Immature natural killer cell (primary cell): Measurements from ENCODE around the gene TAOK1. TPM values are rescaled to one million over a fixed set of nuclear protein-coding genes. Genes with fewer than 3 reads are reported as not detected.
"Not testable (repeated sequence)": the region's sequence is repeated elsewhere in the genome, so short reads cannot be mapped to it uniquely, and the experiment has no call there.

Experiments used
- DNase-seq, 3 donors: peaks; one replicate each; pipeline ENCODE4 v3.0.0; 2022; ENCODE audit warnings: mixed read lengths in 1 of 3
- H3K27ac Mint-ChIP-seq, 6 donors: one replicate each; pipeline ENCODE4 v1.8.0; 2020; ENCODE audit warnings: mixed read lengths in 6 of 6, mild to moderate bottlenecking in 5 of 6, inconsistent platforms in 4 of 6, moderate library complexity in 3 of 6
- H3K27me3 Mint-ChIP-seq, 3 donors: one replicate each; pipeline ENCODE4 v1.8.0; 2020 to 2021; ENCODE audit warnings: low read depth in 3 of 3, mild to moderate bottlenecking in 3 of 3, mixed read lengths in 3 of 3, moderate library complexity in 3 of 3, inconsistent platforms in 1 of 3
- H3K36me3 Mint-ChIP-seq, 3 donors: one replicate each; pipeline ENCODE4 v1.8.0; 2020; ENCODE audit warnings: mixed read lengths in 3 of 3, inconsistent platforms in 2 of 3, mild to moderate bottlenecking in 2 of 3
- H3K4me1 Mint-ChIP-seq, 2 donors: one replicate each; pipeline ENCODE4 v1.8.0; 2020; ENCODE audit warnings: inconsistent platforms in 2 of 2, mild to moderate bottlenecking in 2 of 2, mixed read lengths in 2 of 2, moderate library complexity in 1 of 2
- H3K4me3 Mint-ChIP-seq, 5 donors: one replicate each; pipeline ENCODE4 v1.8.0; 2020; ENCODE audit warnings: mild to moderate bottlenecking in 5 of 5, mixed read lengths in 5 of 5, inconsistent platforms in 3 of 5, moderate library complexity in 3 of 5
- H3K9me3 Mint-ChIP-seq, 6 donors: one replicate each; pipeline ENCODE4 v1.8.0; 2020; ENCODE audit warnings: mild to moderate bottlenecking in 6 of 6, mixed read lengths in 6 of 6, inconsistent platforms in 4 of 6, moderate library complexity in 3 of 6
- polyA plus RNA-seq, 3 donors: library from polyadenylated mRNA; unstranded; fragments of 300-500 nt; fragmentation: Illumina TruSeq; gene quantifications; one replicate each; pipeline ENCODE4 v1.2.3, GENCODE V29; 2021

TAOK1 gene
- polyA plus RNA-seq, 3 donors from 2014 or later, result 2.0 to 3.4 (median 2.2) TPM

- H3K36me3 Mint-ChIP-seq, result no peaks in the 10 kb centered on the region
- H3K4me3 Mint-ChIP-seq, result no peak overlapping the region
- H3K9me3 Mint-ChIP-seq, result no peaks in the 10 kb centered on the region
- DNase-seq, result no peak
- H3K27ac Mint-ChIP-seq, result no peak overlapping the region
- H3K4me1 Mint-ChIP-seq, result peaks cover 22 to 51% of the 10 kb centered on the region in 2 donors
- peaks cover 0 to 2% (median 0%) of the 10 kb centered on the region in 3 donors for H3K27me3 Mint-ChIP-seq
Measured at GRCh38 chr17:29434550-29434949, 44.4 kb downstream of the TAOK1 start.

DNA sequence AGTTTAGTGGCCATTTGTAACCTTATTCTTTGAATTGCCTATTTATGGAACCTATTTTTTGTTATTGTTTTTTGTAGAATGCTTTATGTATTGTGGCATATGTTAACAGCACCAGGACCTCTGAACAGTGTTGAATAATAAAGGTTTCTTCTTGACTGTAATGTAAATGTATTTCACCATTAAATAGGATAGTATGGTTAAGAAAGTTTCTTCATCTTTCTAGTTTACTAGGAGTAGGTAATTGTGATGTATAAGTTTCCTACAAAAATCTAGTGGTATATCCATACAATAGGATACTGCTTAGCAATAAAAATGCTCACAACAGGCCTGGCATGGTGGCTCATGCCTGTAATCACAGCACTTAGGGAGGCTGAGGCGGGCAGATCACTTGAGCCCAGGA lies 52.3 kb downstream of the TAOK1 start:
- no peak for DNase-seq
- Mint-ChIP-seq H3K4me1 (peaks cover 19 to 59% of the 10 kb centered on the region in 2 donors), H3K4me3 (no peak overlapping the region), H3K36me3 (no peaks in the 10 kb centered on the region), H3K27me3 (no peaks in the 10 kb centered on the region), H3K9me3 (no peaks in the 10 kb centered on the region), H3K27ac (peak overlapping the region in 1 of 6 donors; percentile 49)

DNA sequence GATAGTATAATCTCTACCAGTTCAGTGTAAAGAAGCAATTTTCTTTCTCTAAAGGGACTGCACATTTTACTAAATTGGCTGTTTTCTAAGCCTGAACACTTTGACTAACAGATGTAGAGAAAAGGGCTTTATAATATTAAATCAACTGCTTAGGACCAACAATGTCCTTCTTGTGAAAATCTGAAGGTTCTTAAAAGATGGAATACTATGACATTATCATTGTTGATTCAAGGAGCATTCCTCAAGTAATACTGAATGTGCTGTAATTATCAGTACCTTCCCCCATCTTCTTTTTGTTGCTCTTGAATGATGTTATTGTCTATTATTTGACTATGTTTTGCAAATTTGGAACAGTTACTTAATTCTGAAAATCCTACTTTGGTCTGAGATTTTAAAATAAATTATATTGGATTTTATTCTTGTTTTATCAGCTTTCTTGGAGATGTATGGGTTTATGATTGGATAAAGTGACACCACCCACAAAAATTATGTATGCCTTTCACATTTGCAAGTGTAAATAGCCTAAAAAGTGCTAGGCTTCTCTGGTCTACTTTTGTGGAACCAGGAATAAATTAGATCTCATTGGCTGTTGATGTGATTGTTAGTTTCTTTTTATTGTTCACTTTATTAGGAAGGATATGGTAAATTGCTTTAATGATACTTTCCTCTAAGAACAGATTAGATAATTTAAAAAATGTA lies 53.0 kb downstream of the TAOK1 start:
- Mint-ChIP-seq H3K36me3 (no peaks in the 10 kb centered on the region), H3K4me3 (no peak overlapping the region), H3K4me1 (peaks cover 23 to 65% of the 10 kb centered on the region in 2 donors), H3K27me3 (no peaks in the 10 kb centered on the region), H3K27ac (peak overlapping the region in 2 of 6 donors; percentile 5 to 8), H3K9me3 (no peaks in the 10 kb centered on the region)
- no peak for DNase-seq

DNA sequence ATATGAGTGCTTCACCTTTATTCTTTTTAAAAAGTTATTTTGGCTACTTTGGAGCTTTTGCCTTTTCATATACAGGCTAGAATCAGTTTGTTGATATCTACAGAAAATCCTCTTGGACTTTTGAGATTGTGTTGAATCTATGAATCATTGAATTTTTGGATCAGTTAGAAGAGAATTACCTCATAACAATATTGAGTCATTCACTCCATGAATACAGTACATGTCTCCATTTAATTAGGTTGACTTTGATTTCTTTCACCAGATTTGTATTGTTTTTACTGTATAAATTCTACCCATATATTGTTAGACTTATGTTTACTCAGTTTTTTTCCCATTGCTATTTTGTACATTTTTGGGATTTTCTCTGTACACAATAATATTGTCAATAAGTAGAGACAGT lies 54.4 kb downstream of the TAOK1 start:
- peak overlapping the region in 2 of 6 donors; percentile 13 to 29 for H3K27ac Mint-ChIP-seq

GRCh38 chr17:29445844-29446243 lies 55.7 kb downstream of the TAOK1 start:
- peak overlapping the region in 5 of 6 donors; percentile 3 to 81 (median 17) for H3K27ac Mint-ChIP-seq
- no peaks in the 10 kb centered on the region for H3K36me3 Mint-ChIP-seq
- DNase-seq, result no peak
- H3K4me3 Mint-ChIP-seq, result no peak overlapping the region
- no peaks in the 10 kb centered on the region for H3K27me3 Mint-ChIP-seq
- no peaks in the 10 kb centered on the region for H3K9me3 Mint-ChIP-seq
- peaks cover 32 to 77% of the 10 kb centered on the region in 2 donors for H3K4me1 Mint-ChIP-seq

More for the DNA sequence above, 54.4 kb downstream of the TAOK1 start:
- no peak overlapping the region for H3K4me3 Mint-ChIP-seq
- DNase-seq, result no peak
- H3K4me1 Mint-ChIP-seq, result peaks cover 28 to 74% of the 10 kb centered on the region in 2 donors
- H3K9me3 Mint-ChIP-seq, result no peaks in the 10 kb centered on the region
- H3K27me3 Mint-ChIP-seq, result no peaks in the 10 kb centered on the region
- H3K36me3 Mint-ChIP-seq, result no peaks in the 10 kb centered on the region

DNA sequence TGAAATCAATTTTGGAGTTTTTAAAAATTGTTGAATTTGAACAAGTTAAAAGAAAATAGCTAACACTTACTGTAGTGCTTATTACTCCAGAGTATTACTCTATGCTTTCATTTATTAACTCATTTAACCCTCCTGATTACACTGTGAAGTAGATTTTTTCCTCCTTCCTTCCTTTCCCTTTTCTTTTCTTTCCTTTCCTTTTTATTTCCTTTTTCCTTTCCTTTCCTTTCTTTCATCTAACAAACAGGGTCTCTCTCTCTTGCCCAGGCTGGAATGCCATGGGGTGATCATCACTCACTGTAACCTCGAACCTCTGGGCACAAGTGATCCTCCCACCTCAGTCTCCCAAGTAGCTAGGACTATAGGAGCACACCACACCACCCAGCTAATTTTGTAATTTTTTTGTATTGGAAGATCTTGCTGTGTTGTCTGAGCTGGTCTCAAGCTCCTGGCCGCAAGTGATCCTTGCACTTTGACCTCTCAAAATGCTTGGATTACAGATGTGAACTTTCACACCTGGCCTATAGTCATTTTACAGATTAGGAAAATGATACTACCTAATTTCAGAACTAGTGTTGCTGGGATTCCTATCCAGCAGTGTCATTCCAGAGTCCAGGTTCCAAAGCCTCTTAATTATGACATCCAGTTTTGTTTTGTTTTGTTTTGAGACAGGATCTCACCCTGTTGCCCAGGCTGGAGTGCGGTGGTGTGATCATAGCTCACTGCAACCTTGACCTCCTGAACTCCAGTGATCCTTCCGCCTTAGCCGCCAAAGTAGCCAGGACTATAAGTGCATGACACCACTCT lies 59.9 kb downstream of the TAOK1 start:
- H3K4me3 Mint-ChIP-seq, result peak overlapping the region in 1 of 5 donors; percentile 36
- H3K27me3 Mint-ChIP-seq, result no peaks in the 10 kb centered on the region
- peaks cover 31 to 51% of the 10 kb centered on the region in 2 donors for H3K4me1 Mint-ChIP-seq
- DNase-seq, result no peak
- H3K36me3 Mint-ChIP-seq, result peaks cover 7 to 20% (median 8%) of the 10 kb centered on the region in 3 donors
- peak overlapping the region in 4 of 6 donors; percentile 24 to 70 (median 60) for H3K27ac Mint-ChIP-seq
- H3K9me3 Mint-ChIP-seq, result peaks cover 0 to 2% (median 0%) of the 10 kb centered on the region in 6 donors

- Mint-ChIP-seq H3K27me3 (no peaks in the 10 kb centered on the region), H3K36me3 (peaks cover 7 to 26% (median 12%) of the 10 kb centered on the region in 3 donors), H3K27ac (peak overlapping the region; percentile 16 to 68 (median 56)), H3K4me1 (peaks cover 24 to 49% of the 10 kb centered on the region in 2 donors), H3K4me3 (no peak overlapping the region), H3K9me3 (peaks cover 0 to 2% (median 0%) of the 10 kb centered on the region in 6 donors)
- no peak for DNase-seq
Measured at GRCh38 chr17:29451121-29451742, 61.1 kb downstream of the TAOK1 start.

DNA sequence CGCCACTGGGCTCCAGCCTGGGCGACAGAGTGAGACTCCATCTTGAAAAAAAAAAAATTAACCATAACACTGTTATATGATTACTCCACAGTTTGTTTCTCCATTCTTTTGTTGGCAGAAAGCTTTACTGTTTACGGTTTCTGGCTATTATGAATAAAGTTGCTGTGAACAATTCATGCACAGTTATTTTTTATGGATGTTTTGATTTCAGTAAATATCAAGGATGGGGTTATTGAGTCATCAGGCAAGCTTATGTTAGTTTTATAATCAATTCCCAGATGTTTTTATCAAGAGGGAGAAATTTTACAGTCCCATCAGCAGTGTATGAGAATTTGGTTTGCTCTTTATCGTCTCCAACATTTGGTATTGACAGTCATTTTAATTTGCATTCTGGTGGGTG lies 67.9 kb downstream of the TAOK1 start:
- Mint-ChIP-seq H3K27me3 (no peaks in the 10 kb centered on the region), H3K9me3 (no peaks in the 10 kb centered on the region), H3K27ac (peak overlapping the region in 2 of 6 donors; percentile 7 to 43), H3K4me1 (peaks cover 24 to 59% of the 10 kb centered on the region in 2 donors), H3K4me3 (no peak overlapping the region), H3K36me3 (peaks cover 3 to 12% (median 7%) of the 10 kb centered on the region in 3 donors)
- no peak for DNase-seq

DNA sequence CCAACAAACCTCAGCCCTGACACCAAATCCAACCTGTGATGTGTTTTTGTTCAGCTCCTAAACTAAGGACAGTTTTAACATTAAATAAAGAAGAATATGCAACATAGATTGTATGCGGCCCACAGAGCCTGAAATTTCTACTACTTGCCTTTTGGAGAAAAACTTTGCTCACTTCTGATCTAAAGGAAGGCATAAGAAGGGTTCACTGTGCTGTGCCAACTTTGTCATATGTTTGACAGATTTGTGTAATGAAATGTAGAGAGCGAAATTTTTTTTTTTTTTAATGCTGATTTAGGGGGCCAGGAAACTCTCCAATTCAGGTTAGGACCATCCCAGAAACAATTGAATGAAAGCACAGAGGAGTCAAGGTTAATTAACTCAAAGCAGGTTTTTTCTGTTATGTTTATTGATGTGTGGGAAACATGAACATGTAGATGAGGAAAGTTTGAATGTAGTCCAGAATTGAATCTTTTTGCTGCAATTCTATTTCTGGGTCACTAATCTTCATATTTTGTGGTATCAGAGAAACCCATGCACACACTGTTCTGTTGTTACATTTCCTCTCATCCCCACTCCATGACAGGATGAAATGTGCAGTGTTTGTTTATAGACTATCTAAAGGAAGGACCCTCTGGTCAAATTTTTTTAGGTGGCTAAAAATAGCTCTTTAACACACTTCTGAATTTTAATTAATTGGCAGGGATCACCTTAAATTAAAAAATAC lies 71.5 kb downstream of the TAOK1 start:
- Mint-ChIP-seq H3K27ac (peak overlapping the region in 4 of 6 donors; percentile 35 to 70 (median 42)), H3K9me3 (no peaks in the 10 kb centered on the region), H3K4me1 (peaks cover 17 to 56% of the 10 kb centered on the region in 2 donors), H3K4me3 (no peak overlapping the region), H3K36me3 (peaks cover 0 to 5% (median 3%) of the 10 kb centered on the region in 3 donors), H3K27me3 (no peaks in the 10 kb centered on the region)
- no peak for DNase-seq

- Mint-ChIP-seq H3K27me3 (peaks cover 0 to 2% (median 0%) of the 10 kb centered on the region in 3 donors), H3K27ac (no peak overlapping the region), H3K4me1 (peaks cover 2 to 13% of the 10 kb centered on the region in 2 donors), H3K9me3 (no peaks in the 10 kb centered on the region), H3K4me3 (no peak overlapping the region), H3K36me3 (peaks cover 3 to 24% (median 6%) of the 10 kb centered on the region in 3 donors)
- no peak for DNase-seq
Measured at GRCh38 chr17:29469276-29469675, 79.1 kb downstream of the TAOK1 start.

DNA sequence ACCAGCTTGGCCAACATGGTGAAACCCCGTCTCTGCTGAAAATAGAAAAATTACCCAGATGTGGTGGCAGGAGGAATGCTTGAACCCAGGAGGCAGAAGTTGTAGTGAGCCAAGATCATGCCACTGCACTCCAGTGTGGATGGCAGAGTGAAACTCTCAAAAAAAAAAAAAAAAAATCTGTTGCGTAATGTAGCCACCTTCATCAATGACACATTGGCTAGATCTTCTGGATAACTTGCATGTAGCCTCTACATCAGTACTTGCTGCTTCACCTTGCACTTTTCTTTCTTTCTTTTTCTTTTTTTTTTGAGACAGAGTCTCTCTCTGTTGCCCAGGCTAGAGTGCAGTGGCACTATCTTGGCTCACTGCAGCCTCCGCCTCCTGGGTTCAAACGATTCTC lies 83.3 kb downstream of the TAOK1 start:
- not testable (repeated sequence) for H3K27ac Mint-ChIP-seq, H3K4me3 Mint-ChIP-seq, DNase-seq, H3K9me3 Mint-ChIP-seq, H3K27me3 Mint-ChIP-seq
- Mint-ChIP-seq H3K36me3 (peaks cover 4 to 22% (median 6%) of the 10 kb centered on the region in 3 donors), H3K4me1 (peaks cover 2 to 15% of the 10 kb centered on the region in 2 donors)

DNA sequence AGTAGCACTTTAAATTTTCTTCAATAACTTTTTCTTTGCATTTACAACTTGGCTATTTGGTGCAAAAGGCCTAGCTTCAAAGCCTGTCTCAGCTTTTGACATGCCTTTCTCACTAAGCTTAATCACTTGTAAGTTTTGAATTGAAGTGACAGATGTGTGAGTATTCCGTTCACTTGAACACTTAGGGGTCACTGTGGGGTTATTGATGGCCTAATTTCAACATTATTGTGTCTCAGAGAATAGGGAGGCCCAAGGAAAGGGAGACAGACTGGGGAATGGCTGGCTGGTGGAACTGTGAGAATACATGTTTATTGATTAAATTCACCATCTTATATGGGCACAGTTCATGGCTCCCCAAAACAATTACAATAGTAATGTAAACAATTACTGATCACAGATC lies 84.1 kb downstream of the TAOK1 start:
- peak overlapping the region in 1 of 6 donors; percentile 33 for H3K27ac Mint-ChIP-seq
- H3K36me3 Mint-ChIP-seq, result peaks cover 4 to 21% (median 6%) of the 10 kb centered on the region in 3 donors
- H3K4me3 Mint-ChIP-seq, result no peak overlapping the region
- H3K9me3 Mint-ChIP-seq, result no peaks in the 10 kb centered on the region
- peaks cover 0 to 2% (median 0%) of the 10 kb centered on the region in 3 donors for H3K27me3 Mint-ChIP-seq
- DNase-seq, result no peak
- H3K4me1 Mint-ChIP-seq, result peaks cover 2 to 15% of the 10 kb centered on the region in 2 donors

GRCh38 chr17:29475891-29476290 lies 85.7 kb downstream of the TAOK1 start:
- Mint-ChIP-seq H3K9me3 (no peaks in the 10 kb centered on the region), H3K4me3 (no peak overlapping the region), H3K36me3 (peaks cover 4 to 17% (median 6%) of the 10 kb centered on the region in 3 donors), H3K27ac (no peak overlapping the region), H3K27me3 (peaks cover 0 to 2% (median 0%) of the 10 kb centered on the region in 3 donors), H3K4me1 (peaks cover 2 to 15% of the 10 kb centered on the region in 2 donors)
- DNase-seq, result no peak
